Measurements from ENCODE around the gene DDX51.

The DDX51 gene

GRCh38 chr12:132182206-132182710, 38.1 kb upstream of the DDX51 start:
- TF ChIP-seq CTCF (conservative IDR thresholded peaks at IDR 0.05; ENCODE audit: low read depth, low read length), result no peak

GRCh38 chr12:132181570-132182200, 37.6 kb upstream of the DDX51 start:
- no peak for TF ChIP-seq CTCF (conservative IDR thresholded peaks at IDR 0.05; ENCODE audit: low read depth, low read length)
- no peak overlapping the region for H3K4me3 ChIP-seq (ENCODE audit: low read length)
- DNase-seq (ENCODE audit: low read depth), result no peak

More at GRCh38 chr12:132182206-132182710, 38.1 kb upstream of the DDX51 start:
- no peak for DNase-seq (ENCODE audit: low read depth)
- H3K4me3 ChIP-seq (ENCODE audit: low read length), result no peak overlapping the region

- TF ChIP-seq CTCF (conservative IDR thresholded peaks at IDR 0.05; ENCODE audit: low read depth, low read length), result no peak
- DNase-seq (ENCODE audit: low read depth), result no peak
- H3K4me3 ChIP-seq (ENCODE audit: low read length), result no peak overlapping the region
Measured at GRCh38 chr12:132180648-132181546, 36.8 kb upstream of the DDX51 start.

GRCh38 chr12:132179431-132180362, 35.6 kb upstream of the DDX51 start:
- TF ChIP-seq CTCF (conservative IDR thresholded peaks at IDR 0.05; ENCODE audit: low read depth, low read length), result no peak
- DNase-seq (ENCODE audit: low read depth), result no peak

GRCh38 chr12:132178801-132179401, 34.8 kb upstream of the DDX51 start:
- no peak for DNase-seq (ENCODE audit: low read depth)
- no peak overlapping the region for H3K4me3 ChIP-seq (ENCODE audit: low read length)
- no peak for TF ChIP-seq CTCF (conservative IDR thresholded peaks at IDR 0.05; ENCODE audit: low read depth, low read length)

More at GRCh38 chr12:132179431-132180362, 35.6 kb upstream of the DDX51 start:
- no peak overlapping the region for H3K4me3 ChIP-seq (ENCODE audit: low read length)

GRCh38 chr12:132178316-132178715, 34.2 kb upstream of the DDX51 start:
- DNase-seq (ENCODE audit: low read depth), result no peak
- no peak overlapping the region for H3K4me3 ChIP-seq (ENCODE audit: low read length)
- TF ChIP-seq CTCF (conservative IDR thresholded peaks at IDR 0.05; ENCODE audit: low read depth, low read length), result no peak

Measured in retinal pigment epithelial cell (primary cell).